Measurements from ENCODE around the gene GPR85. TPM values are rescaled to one million over a fixed set of nuclear protein-coding genes. Genes with fewer than 3 reads are reported as not detected.

The GPR85 gene
- total RNA-seq, 1 donor from 2014 or later, result 0.69 TPM

- H3K27me3 ChIP-seq (ENCODE audit: low read depth), result no peaks in the 10 kb centered on the region
- peaks cover 7% of the 10 kb centered on the region for H3K4me1 ChIP-seq
- intact Hi-C loops (cut with micrococcal nuclease), result no loop called here
- no peaks in the 10 kb centered on the region for H3K9me3 ChIP-seq (replicated peaks)
- no peak overlapping the region for H3K27ac ChIP-seq (replicated peaks)
- no peak for TF ChIP-seq CTCF (IDR thresholded peaks at IDR 0.05; ENCODE audit: borderline replicate concordance)
- no peaks in the 10 kb centered on the region for H3K36me3 ChIP-seq
- H3K4me3 ChIP-seq, result no peak overlapping the region
- DNase-seq, result no peak
Measured at GRCh38 chr7:113109718-113110117, 23.1 kb upstream of the GPR85 start.

GRCh38 chr7:113100121-113100603, 13.5 kb upstream of the GPR85 start:
- no peaks in the 10 kb centered on the region for H3K27me3 ChIP-seq (ENCODE audit: low read depth)
- H3K4me1 ChIP-seq, result no peaks in the 10 kb centered on the region
- TF ChIP-seq CTCF (IDR thresholded peaks at IDR 0.05; ENCODE audit: borderline replicate concordance), result no peak
- no peaks in the 10 kb centered on the region for H3K9me3 ChIP-seq (replicated peaks)
- peak overlapping the region; percentile 31 for H3K27ac ChIP-seq (replicated peaks)
- intact Hi-C loops (cut with micrococcal nuclease), result no loop called here
- no peaks in the 10 kb centered on the region for H3K36me3 ChIP-seq
- peak; percentile 23 for DNase-seq
- peak overlapping the region; percentile 22 for H3K4me3 ChIP-seq

- Histone ChIP-seq H3K36me3 (no peaks in the 10 kb centered on the region), H3K27ac (replicated peaks) (peak overlapping the region; percentile 31), H3K4me3 (peak overlapping the region; percentile 22), H3K27me3 (ENCODE audit: low read depth) (no peaks in the 10 kb centered on the region), H3K9me3 (replicated peaks) (no peaks in the 10 kb centered on the region), H3K4me1 (no peaks in the 10 kb centered on the region)
- intact Hi-C loops (cut with micrococcal nuclease), result no loop called here
- no peak for DNase-seq
- TF ChIP-seq CTCF (IDR thresholded peaks at IDR 0.05; ENCODE audit: borderline replicate concordance), result no peak
Measured at GRCh38 chr7:113099284-113099919, 12.8 kb upstream of the GPR85 start.

- H3K9me3 ChIP-seq (replicated peaks), result no peaks in the 10 kb centered on the region
- no peak for TF ChIP-seq CTCF (IDR thresholded peaks at IDR 0.05; ENCODE audit: borderline replicate concordance)
- H3K4me1 ChIP-seq, result no peaks in the 10 kb centered on the region
- intact Hi-C loops (cut with micrococcal nuclease), result no loop called here
- no peak overlapping the region for H3K4me3 ChIP-seq
- no peak overlapping the region for H3K27ac ChIP-seq (replicated peaks)
- no peaks in the 10 kb centered on the region for H3K36me3 ChIP-seq
- H3K27me3 ChIP-seq (ENCODE audit: low read depth), result no peaks in the 10 kb centered on the region
- no peak for DNase-seq
Measured at GRCh38 chr7:113094517-113095249, 8.1 kb upstream of the GPR85 start.

- H3K4me3 ChIP-seq, result no peak overlapping the region
- H3K27me3 ChIP-seq (ENCODE audit: low read depth), result no peaks in the 10 kb centered on the region
- H3K36me3 ChIP-seq, result no peaks in the 10 kb centered on the region
- H3K4me1 ChIP-seq, result no peaks in the 10 kb centered on the region
- intact Hi-C loops (cut with micrococcal nuclease), result no loop called here
- DNase-seq, result no peak
- no peak for TF ChIP-seq CTCF (IDR thresholded peaks at IDR 0.05; ENCODE audit: borderline replicate concordance)
- no peak overlapping the region for H3K27ac ChIP-seq (replicated peaks)
- H3K9me3 ChIP-seq (replicated peaks), result no peaks in the 10 kb centered on the region
Measured at GRCh38 chr7:113093561-113093960, 6.9 kb upstream of the GPR85 start.
